ENCODE data around the gene TMEM132C.
"Not testable (repeated sequence)": the region's sequence is repeated elsewhere in the genome, so short reads cannot be mapped to it uniquely, and the experiment has no call there.

Gene TMEM132C

GRCh38 chr12:128423205-128423604 is 156.2 kb downstream of the TMEM132C start:
- DNase-seq: no peak

DNA sequence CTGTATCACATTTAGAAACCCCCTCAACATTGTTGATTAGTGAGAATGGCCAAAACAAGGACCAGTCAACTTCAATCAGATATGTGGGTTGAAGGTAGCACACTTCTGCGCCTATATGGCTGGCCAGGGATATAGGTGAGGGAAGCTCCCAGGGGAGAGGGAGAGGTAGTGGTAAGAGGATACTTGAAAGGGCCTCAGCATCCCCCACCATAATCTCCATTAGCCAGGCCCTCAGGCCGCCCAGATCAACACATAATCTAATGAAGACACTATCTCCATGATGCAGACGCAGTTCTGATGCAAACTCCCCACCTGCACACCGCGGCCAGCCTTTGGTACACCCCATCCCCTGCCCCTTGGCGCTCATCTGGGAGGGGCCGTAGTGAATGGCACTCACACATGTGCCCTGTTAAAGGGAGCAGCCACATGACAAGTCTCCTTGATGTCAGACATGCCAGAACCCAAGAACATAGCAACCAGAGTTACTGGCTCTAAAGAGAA is 158.0 kb downstream of the TMEM132C start:
- DNase-seq: no peak

- DNase-seq: no peak
These were observed 158.8 kb downstream of the TMEM132C start for GRCh38 chr12:128425666-128426331.

- DNase-seq: no peak
These were observed 159.5 kb downstream of the TMEM132C start for GRCh38 chr12:128426511-128426910.

- DNase-seq: no peak
These were observed 172.8 kb downstream of the TMEM132C start for GRCh38 chr12:128439796-128440195.

DNA sequence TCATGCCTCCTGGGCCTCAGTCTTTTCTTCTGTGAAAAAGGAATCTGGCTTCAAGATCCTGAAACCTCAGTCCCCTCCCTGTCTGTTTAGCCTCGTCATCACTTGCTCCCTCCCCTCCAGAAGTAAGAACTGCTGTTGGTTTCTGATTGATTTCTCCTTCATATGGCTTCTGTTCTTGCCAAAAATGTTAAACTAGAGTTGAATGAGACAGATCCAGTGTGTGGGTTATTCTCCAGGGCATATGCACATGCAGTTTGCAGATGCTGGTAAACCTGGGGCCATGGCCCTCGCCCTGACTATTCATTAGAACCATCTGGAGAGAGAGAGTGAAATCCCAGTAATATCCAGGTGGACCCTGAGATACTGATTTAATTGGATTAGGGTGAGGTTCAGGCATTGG is 175.1 kb downstream of the TMEM132C start:
- DNase-seq: no peak

GRCh38 chr12:128444598-128444997 is 177.6 kb downstream of the TMEM132C start:
- DNase-seq: no peak

- no peak for DNase-seq
These were observed 178.6 kb downstream of the TMEM132C start for GRCh38 chr12:128445415-128446127.

- no peak for DNase-seq
These were observed 182.3 kb downstream of the TMEM132C start for GRCh38 chr12:128449146-128449894.

DNA sequence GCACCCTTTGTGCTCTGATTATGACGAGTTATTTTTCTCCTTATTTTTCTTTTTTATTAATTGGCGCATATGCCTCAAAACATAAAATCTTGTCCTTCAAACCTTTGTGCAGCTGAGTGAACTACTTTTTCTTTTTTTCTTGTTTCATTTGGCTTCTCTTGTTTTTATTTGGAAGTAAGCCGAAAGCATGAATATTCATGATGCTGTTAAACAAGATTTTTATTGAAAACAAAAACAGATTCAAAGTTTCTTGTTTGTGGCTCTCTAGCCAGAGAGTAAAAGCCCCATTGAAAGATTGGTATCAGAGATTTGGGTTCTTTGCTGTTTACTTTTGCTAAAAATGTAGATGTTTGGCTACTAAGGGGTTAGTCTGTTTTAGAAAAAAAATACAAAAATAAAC is 183.8 kb downstream of the TMEM132C start:
- no peak for DNase-seq

- DNase-seq: no peak
These were observed 188.9 kb downstream of the TMEM132C start for GRCh38 chr12:128455851-128456250.

- no peak for DNase-seq
These were observed 190.0 kb downstream of the TMEM132C start for GRCh38 chr12:128456922-128457321.

DNA sequence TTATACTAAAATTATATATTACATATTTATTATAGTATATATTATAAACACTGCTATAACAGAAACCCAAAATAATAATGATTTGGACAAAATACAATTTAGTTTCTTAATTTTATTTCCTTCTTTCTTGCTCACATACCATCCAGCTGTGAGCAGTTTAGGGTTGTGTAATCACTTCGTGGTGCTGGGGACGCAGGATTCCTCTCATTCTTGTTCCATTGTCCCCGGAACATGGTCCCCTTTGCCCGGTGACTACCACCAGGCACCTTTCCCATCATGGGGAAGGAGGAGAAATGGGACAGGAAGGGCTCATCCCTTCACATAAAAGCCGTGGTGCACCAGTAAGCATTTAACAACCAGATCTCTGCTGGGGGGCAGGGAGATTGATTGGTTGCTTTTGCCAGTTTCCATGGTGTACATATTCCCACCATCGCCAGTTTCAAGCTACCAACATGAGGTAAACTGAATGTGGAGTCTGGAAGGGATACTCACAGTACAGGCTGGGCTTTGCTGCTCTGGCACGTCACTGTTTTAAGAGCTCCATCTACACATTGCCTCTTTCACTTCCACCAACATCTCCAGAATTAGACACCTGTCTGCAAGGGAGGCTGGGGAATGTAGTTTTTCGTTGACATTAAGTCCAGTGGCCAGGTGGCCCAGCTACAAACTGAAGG is 191.5 kb downstream of the TMEM132C start:
- no peak for DNase-seq

GRCh38 chr12:128459067-128459466 is 192.1 kb downstream of the TMEM132C start:
- DNase-seq: no peak

- no peak for DNase-seq
These were observed 196.9 kb downstream of the TMEM132C start for GRCh38 chr12:128463881-128464280.

- no peak for DNase-seq
These were observed 200.9 kb downstream of the TMEM132C start for GRCh38 chr12:128467882-128468281.

GRCh38 chr12:128468926-128469325 is 202.0 kb downstream of the TMEM132C start:
- no peak for DNase-seq

- no peak for DNase-seq
These were observed 204.5 kb downstream of the TMEM132C start for GRCh38 chr12:128471491-128471890.

DNA sequence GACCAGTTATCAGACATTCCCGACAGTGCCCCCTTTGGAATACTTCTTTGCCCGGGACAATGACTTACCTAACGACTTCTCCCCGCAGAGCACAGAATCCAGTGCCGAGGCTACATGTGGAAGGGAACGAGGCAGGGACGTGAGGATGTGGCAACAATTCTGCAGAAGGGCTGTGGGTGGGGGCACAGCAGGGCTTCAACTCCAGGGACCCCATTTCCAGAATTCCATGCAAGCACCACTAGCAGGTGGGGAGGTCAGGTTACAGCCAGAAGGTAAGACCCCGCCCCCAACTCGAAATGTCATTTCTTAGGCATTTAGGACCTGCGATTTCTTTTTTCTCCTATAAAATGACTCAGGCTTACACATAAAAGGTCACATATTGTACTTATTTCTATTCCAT is 207.9 kb downstream of the TMEM132C start:
- no peak for DNase-seq

DNA sequence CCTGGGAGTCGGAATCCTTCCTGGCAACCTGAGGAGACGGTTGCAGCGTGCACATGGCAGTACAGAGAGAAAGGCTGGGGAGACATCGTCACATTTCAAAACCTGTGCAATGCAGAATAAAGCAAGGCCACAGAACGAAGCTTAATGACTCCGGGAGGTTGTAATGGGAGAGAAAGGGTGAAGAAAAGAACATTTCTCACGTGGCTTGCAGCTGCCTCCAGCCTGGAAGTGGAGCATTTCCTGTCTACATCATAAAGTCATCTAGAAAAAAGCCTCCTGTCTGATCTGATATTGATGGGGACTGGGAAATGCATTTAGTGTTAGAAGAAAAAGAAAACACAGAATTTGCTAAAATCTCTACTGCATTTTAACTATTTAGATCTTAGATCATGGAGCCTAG is 209.3 kb downstream of the TMEM132C start:
- no peak for DNase-seq

DNA sequence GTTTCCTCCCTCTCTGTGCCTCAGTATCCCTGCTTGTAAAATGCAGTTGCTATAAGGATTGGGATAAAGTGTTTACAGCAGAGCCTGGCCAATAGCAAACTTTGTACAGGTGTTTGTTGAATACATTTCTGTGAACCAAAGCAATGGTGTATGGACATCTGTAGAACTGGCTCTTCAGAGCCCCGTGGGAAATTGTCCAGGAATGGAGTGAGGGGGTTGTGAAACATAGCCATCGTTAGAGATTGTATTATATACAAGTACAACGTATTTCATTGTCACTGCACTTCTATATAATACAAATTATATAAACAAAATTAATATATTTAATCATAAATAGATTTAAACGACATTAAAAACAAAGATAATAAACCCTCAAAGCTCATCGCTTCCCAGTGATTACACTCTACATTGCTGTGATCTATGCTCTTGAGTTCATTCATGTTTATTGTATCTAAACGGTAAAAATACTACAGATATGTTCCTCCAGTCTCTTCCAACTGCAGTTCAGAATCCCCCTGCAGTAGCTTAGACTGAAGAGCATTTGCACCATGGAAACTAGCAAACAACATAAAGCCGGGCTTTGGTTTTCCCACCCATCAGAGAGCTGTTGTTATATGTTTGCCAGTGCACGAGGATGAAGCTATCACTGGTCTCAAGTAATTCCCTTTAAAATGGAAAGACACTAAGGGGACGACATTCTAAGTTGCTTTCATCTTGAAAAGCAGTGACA is 216.7 kb downstream of the TMEM132C start:
- no peak for DNase-seq

DNA sequence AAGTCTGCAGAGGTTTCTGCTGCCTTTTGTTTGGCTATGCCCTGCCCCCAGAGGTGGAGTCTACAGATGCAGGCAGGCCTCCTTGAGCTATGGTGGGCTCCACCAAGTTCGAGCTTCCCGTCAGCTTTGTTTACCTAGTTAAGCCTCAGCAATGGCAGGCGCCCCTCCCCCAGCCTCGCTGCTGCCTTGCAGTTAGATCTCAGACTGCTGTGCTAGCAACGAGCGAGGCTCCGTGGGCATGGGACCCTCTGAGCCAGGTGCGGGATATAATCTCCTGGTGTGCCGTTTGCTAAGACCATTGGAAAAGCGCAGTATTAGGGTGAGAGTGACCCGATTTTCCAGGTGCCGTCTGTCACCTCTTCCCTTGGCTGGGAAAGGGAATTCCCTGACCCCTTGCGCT is 230.4 kb downstream of the TMEM132C start:
- DNase-seq: not testable (repeated sequence)

Data from kidney glomerular epithelial cell (primary cell).